ENCODE measurements around the gene LRRC45. TPM values are rescaled to one million over a fixed set of nuclear protein-coding genes. Genes with fewer than 3 reads are reported as not detected.

The LRRC45 gene
- total RNA-seq, 5 donors from 2014 or later (not counting 1 experiment from before 2014, with no cell fraction given): 13.3 to 28.5 (median 22.3) TPM

- Histone ChIP-seq H3K36me3 (ENCODE audit: control insufficient read depth in 2 of 2, extremely low read depth in 1 of 2, insufficient read depth in 1 of 2, low read length in 1 of 2) (peaks cover 0 to 5% of the 10 kb centered on the region in 2 donors), H3K9me3 (no peaks in the 10 kb centered on the region), H3K27me3 (replicated peaks in 1 of 2; ENCODE audit: control insufficient read depth in 2 of 2, extremely low read depth in 1 of 2, insufficient read depth in 2 of 2, low read length in 1 of 2) (no peaks in the 10 kb centered on the region), H3K4me3 (ENCODE audit: control insufficient read depth in 1 of 2, extremely low read depth in 1 of 2, low read length in 1 of 2) (no peak overlapping the region), H3K27ac (ENCODE audit: low read length) (no peak overlapping the region), H3K4me1 (ENCODE audit: control insufficient read depth in 1 of 2, extremely low read depth in 1 of 2, insufficient read depth in 2 of 2, low read length in 2 of 2) (no peaks in the 10 kb centered on the region)
- Mint-ChIP-seq H3K36me3 (peaks cover 3% of the 10 kb centered on the region), H3K9me3 (no peaks in the 10 kb centered on the region), H3K27ac (no peak overlapping the region), H3K4me1 (no peaks in the 10 kb centered on the region), H3K27me3 (no peaks in the 10 kb centered on the region), H3K4me3 (no peak overlapping the region)
- CTCF ChIA-PET: interaction anchor here in 1 of 2 donors (0.7 kb wide), 1 partner anchor 701 kb away, joined by 3 read pairs; no protein-coding TSS in a partner anchor
- WGBS (ENCODE audit: insufficient coverage): 97% methylated on average over 22 of the region's 30 CpGs
- DNase-seq: no peak
- ATAC-seq (replicated peaks in 1 of 4): no peak
- POLR2A ChIA-PET: interaction anchor here in 1 of 2 donors (0.6 kb wide), 1 partner anchor 26 kb away, joined by 3 read pairs; the partner anchor contains the start of gene CENPX
Observed at GRCh38 chr17:81996757-81997441, 26.2 kb upstream of the LRRC45 start.

GRCh38 chr17:81998212-81998611 is 24.9 kb upstream of the LRRC45 start:
- Mint-ChIP-seq H3K4me3 (no peak overlapping the region), H3K27me3 (no peaks in the 10 kb centered on the region), H3K4me1 (no peaks in the 10 kb centered on the region), H3K27ac (no peak overlapping the region), H3K36me3 (peaks cover 3% of the 10 kb centered on the region), H3K9me3 (no peaks in the 10 kb centered on the region)
- H3K4me3 ChIP-seq (ENCODE audit: control insufficient read depth in 1 of 2, extremely low read depth in 1 of 2, low read length in 1 of 2): no peak overlapping the region
- no peaks in the 10 kb centered on the region for H3K27me3 ChIP-seq (replicated peaks in 1 of 2; ENCODE audit: control insufficient read depth in 2 of 2, extremely low read depth in 1 of 2, insufficient read depth in 2 of 2, low read length in 1 of 2)
- WGBS (ENCODE audit: insufficient coverage): 100% methylated on average over 4 of the region's 7 CpGs
- ChIA-PET CTCF (no interaction called here), POLR2A (no interaction called here)
- no peak for ATAC-seq (replicated peaks in 1 of 4)
- H3K27ac ChIP-seq (ENCODE audit: low read length): no peak overlapping the region
- no peaks in the 10 kb centered on the region for H3K4me1 ChIP-seq (ENCODE audit: control insufficient read depth in 1 of 2, extremely low read depth in 1 of 2, insufficient read depth in 2 of 2, low read length in 2 of 2)
- H3K9me3 ChIP-seq: no peaks in the 10 kb centered on the region
- peaks cover 0 to 5% of the 10 kb centered on the region in 2 donors for H3K36me3 ChIP-seq (ENCODE audit: control insufficient read depth in 2 of 2, extremely low read depth in 1 of 2, insufficient read depth in 1 of 2, low read length in 1 of 2)
- DNase-seq: no peak

- H3K27ac Mint-ChIP-seq: no peak overlapping the region
- DNase-seq: no peak
- 83% methylated on average over 12 of the region's 14 CpGs for WGBS (ENCODE audit: insufficient coverage)
- H3K9me3 Mint-ChIP-seq: no peaks in the 10 kb centered on the region
- H3K36me3 ChIP-seq (ENCODE audit: control insufficient read depth in 2 of 2, extremely low read depth in 1 of 2, insufficient read depth in 1 of 2, low read length in 1 of 2): peaks cover 0 to 5% of the 10 kb centered on the region in 2 donors
- no peak overlapping the region for H3K4me3 ChIP-seq (ENCODE audit: control insufficient read depth in 1 of 2, extremely low read depth in 1 of 2, low read length in 1 of 2)
- ChIA-PET CTCF (interaction anchor here in 1 of 2 donors (0.7 kb wide), 1 partner anchor 213 kb away, joined by 3 read pairs; no protein-coding TSS in a partner anchor), POLR2A (no interaction called here)
- H3K27ac ChIP-seq (ENCODE audit: low read length): no peak overlapping the region
- no peaks in the 10 kb centered on the region for H3K9me3 ChIP-seq
- ATAC-seq (replicated peaks in 1 of 4): no peak
- no peaks in the 10 kb centered on the region for H3K4me1 Mint-ChIP-seq
- no peaks in the 10 kb centered on the region for H3K27me3 ChIP-seq (replicated peaks in 1 of 2; ENCODE audit: control insufficient read depth in 2 of 2, extremely low read depth in 1 of 2, insufficient read depth in 2 of 2, low read length in 1 of 2)
- no peak overlapping the region for H3K4me3 Mint-ChIP-seq
- H3K4me1 ChIP-seq (ENCODE audit: control insufficient read depth in 1 of 2, extremely low read depth in 1 of 2, insufficient read depth in 2 of 2, low read length in 2 of 2): no peaks in the 10 kb centered on the region
- H3K27me3 Mint-ChIP-seq: no peaks in the 10 kb centered on the region
- H3K36me3 Mint-ChIP-seq: peaks cover 3% of the 10 kb centered on the region
Observed at GRCh38 chr17:81998691-81999438, 24.2 kb upstream of the LRRC45 start.

GRCh38 chr17:81999587-81999975 is 23.5 kb upstream of the LRRC45 start:
- no peak overlapping the region for H3K27ac Mint-ChIP-seq
- Histone ChIP-seq H3K27me3 (replicated peaks in 1 of 2; ENCODE audit: control insufficient read depth in 2 of 2, extremely low read depth in 1 of 2, insufficient read depth in 2 of 2, low read length in 1 of 2) (no peaks in the 10 kb centered on the region), H3K36me3 (ENCODE audit: control insufficient read depth in 2 of 2, extremely low read depth in 1 of 2, insufficient read depth in 1 of 2, low read length in 1 of 2) (peaks cover 0 to 4% of the 10 kb centered on the region in 2 donors), H3K4me1 (ENCODE audit: control insufficient read depth in 1 of 2, extremely low read depth in 1 of 2, insufficient read depth in 2 of 2, low read length in 2 of 2) (no peaks in the 10 kb centered on the region), H3K27ac (ENCODE audit: low read length) (no peak overlapping the region), H3K9me3 (no peaks in the 10 kb centered on the region), H3K4me3 (ENCODE audit: control insufficient read depth in 1 of 2, extremely low read depth in 1 of 2, low read length in 1 of 2) (no peak overlapping the region)
- 96% methylated on average over 9 of the region's 12 CpGs for WGBS (ENCODE audit: insufficient coverage)
- ChIA-PET POLR2A (no interaction called here), CTCF (interaction anchor here in 1 of 2 donors (0.7 kb wide), 1 partner anchor 212 kb away, joined by 3 read pairs; no protein-coding TSS in a partner anchor)
- H3K36me3 Mint-ChIP-seq: peaks cover 3% of the 10 kb centered on the region
- no peaks in the 10 kb centered on the region for H3K27me3 Mint-ChIP-seq
- no peak overlapping the region for H3K4me3 Mint-ChIP-seq
- no peaks in the 10 kb centered on the region for H3K9me3 Mint-ChIP-seq
- no peaks in the 10 kb centered on the region for H3K4me1 Mint-ChIP-seq
- no peak for DNase-seq
- ATAC-seq (replicated peaks in 1 of 4): no peak

GRCh38 chr17:81999976-82000802 is 22.9 kb upstream of the LRRC45 start:
- WGBS (ENCODE audit: insufficient coverage): 96% methylated on average over 18 of the region's 36 CpGs
- POLR2A ChIA-PET: no interaction called here
- CTCF ChIA-PET: no interaction called here

GRCh38 chr17:82000803-82001570 is 22.1 kb upstream of the LRRC45 start:
- ChIA-PET POLR2A (no interaction called here), CTCF (no interaction called here)
- Histone ChIP-seq H3K4me3 (ENCODE audit: control insufficient read depth in 1 of 2, extremely low read depth in 1 of 2, low read length in 1 of 2) (no peak overlapping the region), H3K9me3 (no peaks in the 10 kb centered on the region), H3K27me3 (replicated peaks in 1 of 2; ENCODE audit: control insufficient read depth in 2 of 2, extremely low read depth in 1 of 2, insufficient read depth in 2 of 2, low read length in 1 of 2) (no peaks in the 10 kb centered on the region), H3K36me3 (ENCODE audit: control insufficient read depth in 2 of 2, extremely low read depth in 1 of 2, insufficient read depth in 1 of 2, low read length in 1 of 2) (no peaks in the 10 kb centered on the region), H3K27ac (ENCODE audit: low read length) (no peak overlapping the region), H3K4me1 (ENCODE audit: control insufficient read depth in 1 of 2, extremely low read depth in 1 of 2, insufficient read depth in 2 of 2, low read length in 2 of 2) (no peaks in the 10 kb centered on the region)
- DNase-seq (no peak), ATAC-seq (replicated peaks in 1 of 4) (no peak)
- no peaks in the 10 kb centered on the region for H3K9me3 Mint-ChIP-seq
- no peak overlapping the region for H3K27ac Mint-ChIP-seq
- no peaks in the 10 kb centered on the region for H3K27me3 Mint-ChIP-seq
- H3K4me1 Mint-ChIP-seq: no peaks in the 10 kb centered on the region
- WGBS (ENCODE audit: insufficient coverage): 92% methylated on average over 30 of the region's 32 CpGs
- H3K4me3 Mint-ChIP-seq: no peak overlapping the region
- H3K36me3 Mint-ChIP-seq: peaks cover 3% of the 10 kb centered on the region

More at GRCh38 chr17:81999976-82000802, 22.9 kb upstream of the LRRC45 start:
- no peaks in the 10 kb centered on the region for H3K27me3 Mint-ChIP-seq
- no peaks in the 10 kb centered on the region for H3K4me1 Mint-ChIP-seq
- ATAC-seq (replicated peaks in 1 of 4) (no peak), DNase-seq (no peak)
- H3K4me3 Mint-ChIP-seq: no peak overlapping the region
- H3K36me3 Mint-ChIP-seq: peaks cover 3% of the 10 kb centered on the region
- no peak overlapping the region for H3K27ac ChIP-seq (ENCODE audit: low read length)
- H3K9me3 ChIP-seq: no peaks in the 10 kb centered on the region
- no peak overlapping the region for H3K4me3 ChIP-seq (ENCODE audit: control insufficient read depth in 1 of 2, extremely low read depth in 1 of 2, low read length in 1 of 2)
- H3K36me3 ChIP-seq (ENCODE audit: control insufficient read depth in 2 of 2, extremely low read depth in 1 of 2, insufficient read depth in 1 of 2, low read length in 1 of 2): peaks cover 0 to 3% of the 10 kb centered on the region in 2 donors
- H3K9me3 Mint-ChIP-seq: no peaks in the 10 kb centered on the region
- H3K27ac Mint-ChIP-seq: no peak overlapping the region
- H3K4me1 ChIP-seq (ENCODE audit: control insufficient read depth in 1 of 2, extremely low read depth in 1 of 2, insufficient read depth in 2 of 2, low read length in 2 of 2): no peaks in the 10 kb centered on the region
- no peaks in the 10 kb centered on the region for H3K27me3 ChIP-seq (replicated peaks in 1 of 2; ENCODE audit: control insufficient read depth in 2 of 2, extremely low read depth in 1 of 2, insufficient read depth in 2 of 2, low read length in 1 of 2)
